ENCODE results near the gene ELF5. TPM values are rescaled to one million over a fixed set of nuclear protein-coding genes. Genes with fewer than 3 reads are reported as not detected.

The ELF5 gene
- total RNA-seq, 6 experiments from 2014 or later, result 0.09 to 0.22 TPM; not detected in 4

GRCh38 chr11:34451053-34451452 lies 62.5 kb downstream of the ELF5 start:
- Histone ChIP-seq H3K4me3 (no peak overlapping the region), H3K36me3 (peaks cover 0 to 75% (median 40%) of the 10 kb centered on the region in 4 donors), H3K4me1 (peaks cover 0 to 53% (median 17%) of the 10 kb centered on the region in 4 donors), H3K27ac (no peak overlapping the region), H3K27me3 (no peaks in the 10 kb centered on the region), H3K9me3 (no peaks in the 10 kb centered on the region)
- WGBS (ENCODE audit: insufficient coverage, low coverage, low lambda C conversion rate, missing lambda C conversion rate), result 79% methylated on average over 3 of the region's 3 CpGs
- intact Hi-C loops (cut with DNase I), result no loop called here
- ATAC-seq (peak in 3 of 4 donors; percentile 12 to 36 (median 28)), DNase-seq (no peak)
- TF ChIP-seq, protein P1, sequence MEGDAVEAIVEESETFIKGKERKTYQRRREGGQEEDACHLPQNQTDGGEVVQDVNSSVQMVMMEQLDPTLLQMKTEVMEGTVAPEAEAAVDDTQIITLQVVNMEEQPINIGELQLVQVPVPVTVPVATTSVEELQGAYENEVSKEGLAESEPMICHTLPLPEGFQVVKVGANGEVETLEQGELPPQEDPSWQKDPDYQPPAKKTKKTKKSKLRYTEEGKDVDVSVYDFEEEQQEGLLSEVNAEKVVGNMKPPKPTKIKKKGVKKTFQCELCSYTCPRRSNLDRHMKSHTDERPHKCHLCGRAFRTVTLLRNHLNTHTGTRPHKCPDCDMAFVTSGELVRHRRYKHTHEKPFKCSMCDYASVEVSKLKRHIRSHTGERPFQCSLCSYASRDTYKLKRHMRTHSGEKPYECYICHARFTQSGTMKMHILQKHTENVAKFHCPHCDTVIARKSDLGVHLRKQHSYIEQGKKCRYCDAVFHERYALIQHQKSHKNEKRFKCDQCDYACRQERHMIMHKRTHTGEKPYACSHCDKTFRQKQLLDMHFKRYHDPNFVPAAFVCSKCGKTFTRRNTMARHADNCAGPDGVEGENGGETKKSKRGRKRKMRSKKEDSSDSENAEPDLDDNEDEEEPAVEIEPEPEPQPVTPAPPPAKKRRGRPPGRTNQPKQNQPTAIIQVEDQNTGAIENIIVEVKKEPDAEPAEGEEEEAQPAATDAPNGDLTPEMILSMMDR (IDR thresholded peaks at IDR 0.05), result no peak
- no peak for TF ChIP-seq POLR2A (IDR thresholded peaks at IDR 0.05)

- peaks cover 0 to 55% (median 32%) of the 10 kb centered on the region in 4 donors for H3K36me3 ChIP-seq
- intact Hi-C loops (cut with DNase I), result no loop called here
Observed at GRCh38 chr11:34449013-34449412, 64.6 kb downstream of the ELF5 start.

GRCh38 chr11:34448223-34448994 lies 65.2 kb downstream of the ELF5 start:
- ATAC-seq, result no peak
- H3K27ac ChIP-seq, result no peak overlapping the region

More at GRCh38 chr11:34449013-34449412, 64.6 kb downstream of the ELF5 start:
- ATAC-seq, result peak; percentile 23 to 54 (median 26)
- Histone ChIP-seq H3K4me1 (peaks cover 0 to 45% (median 13%) of the 10 kb centered on the region in 4 donors), H3K4me3 (no peak overlapping the region), H3K9me3 (no peaks in the 10 kb centered on the region), H3K27me3 (no peaks in the 10 kb centered on the region), H3K27ac (no peak overlapping the region)
- no peak for DNase-seq
- TF ChIP-seq, protein P1 (IDR thresholded peaks at IDR 0.05), result no peak
- TF ChIP-seq POLR2A (IDR thresholded peaks at IDR 0.05), result no peak
- 40% methylated on average over 3 of the region's 3 CpGs for WGBS (ENCODE audit: insufficient coverage, low coverage, low lambda C conversion rate, missing lambda C conversion rate)

GRCh38 chr11:34447044-34447443 lies 66.5 kb downstream of the ELF5 start:
- intact Hi-C loops (cut with DNase I), result no loop called here
- ATAC-seq, result no peak
- Histone ChIP-seq H3K27me3 (no peaks in the 10 kb centered on the region), H3K4me1 (peaks cover 0 to 59% (median 16%) of the 10 kb centered on the region in 4 donors), H3K36me3 (peaks cover 0 to 35% (median 19%) of the 10 kb centered on the region in 4 donors), H3K9me3 (no peaks in the 10 kb centered on the region), H3K27ac (no peak overlapping the region), H3K4me3 (no peak overlapping the region)
- TF ChIP-seq, protein P1 (IDR thresholded peaks at IDR 0.05), result no peak
- no peak for TF ChIP-seq POLR2A (IDR thresholded peaks at IDR 0.05)
- DNase-seq, result no peak

More at GRCh38 chr11:34448223-34448994, 65.2 kb downstream of the ELF5 start:
- no peak for TF ChIP-seq POLR2A (IDR thresholded peaks at IDR 0.05)
- TF ChIP-seq, protein P1 (IDR thresholded peaks at IDR 0.05), result no peak
- intact Hi-C loops (cut with DNase I), result no loop called here
- DNase-seq, result no peak
- Histone ChIP-seq H3K27me3 (no peaks in the 10 kb centered on the region), H3K4me1 (peaks cover 0 to 45% (median 10%) of the 10 kb centered on the region in 4 donors), H3K4me3 (no peak overlapping the region), H3K9me3 (no peaks in the 10 kb centered on the region), H3K36me3 (peaks cover 0 to 48% (median 28%) of the 10 kb centered on the region in 4 donors)
- WGBS (ENCODE audit: insufficient coverage, low coverage, low lambda C conversion rate, missing lambda C conversion rate), result 70% methylated on average over 11 of the region's 11 CpGs

Data from right lobe of liver (tissue), 6 donors.